Hepatocyte (in vitro differentiated cells): ENCODE results near the gene ELFN1. TPM values are rescaled to one million over a fixed set of nuclear protein-coding genes. Genes with fewer than 3 reads are reported as not detected.

ENCODE experiments used
- DNase-seq: peaks from one replicate; pipeline ENCODE4 v3.0.0-alpha.2; 2016; ENCODE audit warnings: low spot score
- H2AFZ ChIP-seq: fragments of 200-600 bp; sonication (generic); 2 replicates; pipeline ENCODE4 v1.6.0; 2016; ENCODE audit warnings: antibody characterized with exemption, mild to moderate bottlenecking
- H3K27ac ChIP-seq: fragments of 200-600 bp; sonication (generic); 2 replicates; pipeline ENCODE4 v1.5.1; 2016; ENCODE audit warnings: mild to moderate bottlenecking
- H3K27me3 ChIP-seq: fragments of 200-600 bp; sonication (generic); 2 replicates; pipeline ENCODE4 v1.6.1; 2016
- H3K36me3 ChIP-seq: fragments of 200-600 bp; sonication (generic); replicated peaks from 2 replicates; pipeline ENCODE4 v1.5.1; 2016; ENCODE audit warnings: low read depth; ENCODE audit not compliant: insufficient read depth
- H3K4me1 ChIP-seq: fragments of 200-600 bp; sonication (generic); 2 replicates; pipeline ENCODE4 v1.5.1; 2016; ENCODE audit warnings: mild to moderate bottlenecking, moderate library complexity; ENCODE audit not compliant: insufficient read depth
- H3K4me2 ChIP-seq: fragments of 200-600 bp; sonication (generic); 2 replicates; pipeline ENCODE4 v1.6.0; 2016
- H3K4me3 ChIP-seq: fragments of 200-600 bp; sonication (generic); 2 replicates; pipeline ENCODE4 v1.5.1; 2016; ENCODE audit warnings: mild to moderate bottlenecking
- H3K79me2 ChIP-seq: fragments of 200-600 bp; sonication (generic); 2 replicates; pipeline ENCODE4 v1.6.0; 2017; ENCODE audit warnings: mild to moderate bottlenecking
- H3K9me2 ChIP-seq: fragments of 200-600 bp; sonication (generic); replicated peaks from 2 replicates; pipeline ENCODE4 v1.6.0; 2017; ENCODE audit warnings: mild to moderate bottlenecking; ENCODE audit not compliant: insufficient read depth
- H3K9me3 ChIP-seq: fragments of 200-600 bp; sonication (generic); 2 replicates; pipeline ENCODE4 v1.5.1; 2016; ENCODE audit warnings: low read depth, mild to moderate bottlenecking
- H4K20me1 ChIP-seq: fragments of 200-600 bp; sonication (generic); 2 replicates; pipeline ENCODE4 v1.6.0; 2016; ENCODE audit warnings: mild to moderate bottlenecking; ENCODE audit not compliant: insufficient read depth, poor library complexity, severe bottlenecking
- CTCF ChIP-seq: fragments of 200-600 bp; sonication (generic); IDR thresholded peaks from 2 replicates; pipeline ENCODE4 v1.5.1; 2016; ENCODE audit warnings: antibody characterized with exemption, mild to moderate bottlenecking; ENCODE audit not compliant: poor library complexity
- EZH2 ChIP-seq: fragments of 200-600 bp; sonication (generic); IDR thresholded peaks from 2 replicates; pipeline ENCODE4 v1.6.1; 2016; ENCODE audit warnings: antibody characterized with exemption, mild to moderate bottlenecking, borderline replicate concordance
- EZH2phosphoT487 ChIP-seq: fragments of 200-600 bp; sonication (generic); IDR thresholded peaks from one replicate; pipeline ENCODE4 v1.6.1; 2018; ENCODE audit warnings: antibody characterized with exemption, mild to moderate bottlenecking, low read depth, moderate library complexity; ENCODE audit not compliant: unreplicated experiment, severe bottlenecking
- WGBS: methylation state at CpG from one replicate; pipeline ENCODE4 v1.1.6; 2016; ENCODE audit warnings: low lambda C conversion rate; ENCODE audit errors: missing lambda C conversion rate; 5-methylcytosine and 5-hydroxymethylcytosine counted together
- polyA plus RNA-seq: library from polyadenylated mRNA; unstranded; fragments of >200 nt; fragmentation: Nextera tagmentation; extraction: Ambion mirVana; gene quantifications from 2 replicates; pipeline ENCODE4 v1.2.1, GENCODE V29; 2016
- total RNA-seq: library from RNA; depleted of rRNA; stranded (reverse); fragments of >200 nt; gene quantifications from 2 replicates; pipeline ENCODE4 v1.2.3, GENCODE V29; 2014

The ELFN1 gene
- total and polyA plus RNA-seq, 2 experiments from 2014 or later, result 3.6 to 5.5 TPM

DNA sequence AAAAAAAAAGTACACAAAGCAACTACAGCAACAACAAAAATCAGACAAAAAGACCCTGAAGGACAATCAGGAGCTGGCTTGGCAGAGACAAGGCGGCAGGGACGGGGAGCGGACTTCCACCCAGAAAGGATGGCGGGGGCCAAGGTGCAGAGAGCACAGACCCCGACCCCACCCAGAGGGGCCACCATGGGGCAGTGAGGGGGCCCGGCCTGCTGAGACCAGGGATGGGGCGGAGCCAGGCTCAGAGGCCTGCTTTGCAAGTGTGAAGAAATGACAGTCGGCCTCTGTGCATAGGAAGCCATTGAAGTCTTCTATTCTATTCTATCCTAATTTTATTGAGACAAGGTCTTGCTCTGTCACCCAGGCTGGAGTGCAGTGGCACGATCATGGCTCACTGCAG is 82.0 kb downstream of the ELFN1 start:
- Histone ChIP-seq H3K36me3 (no peaks in the 10 kb centered on the region), H3K27ac (no peak overlapping the region), H3K9me2 (no peaks in the 10 kb centered on the region), H4K20me1 (no peaks in the 10 kb centered on the region), H3K4me2 (no peak overlapping the region), H3K4me1 (no peaks in the 10 kb centered on the region), H2AFZ (no peak overlapping the region), H3K4me3 (no peak overlapping the region), H3K27me3 (peaks cover 5% of the 10 kb centered on the region), H3K9me3 (no peaks in the 10 kb centered on the region), H3K79me2 (no peaks in the 10 kb centered on the region)
- 91% methylated on average over 9 of the region's 9 CpGs for WGBS
- TF ChIP-seq EZH2phosphoT487 (no peak), EZH2 (no peak), CTCF (no peak)
- no peak for DNase-seq

- TF ChIP-seq EZH2, result no peak
- TF ChIP-seq CTCF, result no peak
- no peak for TF ChIP-seq EZH2phosphoT487
- Histone ChIP-seq H3K79me2 (no peaks in the 10 kb centered on the region), H4K20me1 (no peaks in the 10 kb centered on the region), H3K9me3 (no peaks in the 10 kb centered on the region), H3K27me3 (peaks cover 5% of the 10 kb centered on the region), H3K9me2 (no peaks in the 10 kb centered on the region), H2AFZ (no peak overlapping the region), H3K4me3 (no peak overlapping the region), H3K36me3 (no peaks in the 10 kb centered on the region), H3K4me1 (no peaks in the 10 kb centered on the region), H3K4me2 (no peak overlapping the region), H3K27ac (no peak overlapping the region)
- 84% methylated on average over 21 of the region's 21 CpGs for WGBS
- DNase-seq, result no peak
Measured at GRCh38 chr7:1752771-1753563, 82.9 kb downstream of the ELFN1 start.

DNA sequence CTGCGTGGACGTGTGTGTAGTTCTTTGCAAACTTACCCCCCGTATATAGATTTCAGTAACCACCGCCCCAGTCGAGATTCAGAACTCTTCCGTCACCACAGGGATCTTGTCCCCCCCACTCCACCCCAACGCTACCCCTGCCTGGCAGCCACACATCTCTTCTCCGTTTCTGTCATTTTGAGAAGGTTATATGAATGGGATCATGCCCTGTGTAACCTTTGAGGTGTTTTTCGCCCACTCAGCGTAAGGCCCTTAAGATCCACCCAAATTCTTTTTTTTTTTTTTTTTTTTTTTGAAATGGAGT is 83.4 kb downstream of the ELFN1 start:
- H3K4me1 ChIP-seq, result no peaks in the 10 kb centered on the region
- no peak for TF ChIP-seq EZH2
- no peak for TF ChIP-seq CTCF
- no peak for TF ChIP-seq EZH2phosphoT487
- H4K20me1 ChIP-seq, result no peaks in the 10 kb centered on the region
- H3K9me2 ChIP-seq, result no peaks in the 10 kb centered on the region
- 96% methylated on average over 10 of the region's 10 CpGs for WGBS
- no peak overlapping the region for H3K27ac ChIP-seq
- H3K4me2 ChIP-seq, result no peak overlapping the region
- H3K9me3 ChIP-seq, result no peaks in the 10 kb centered on the region
- H3K79me2 ChIP-seq, result no peaks in the 10 kb centered on the region
- H2AFZ ChIP-seq, result no peak overlapping the region
- no peak overlapping the region for H3K4me3 ChIP-seq
- no peak for DNase-seq
- no peaks in the 10 kb centered on the region for H3K36me3 ChIP-seq
- peaks cover 5% of the 10 kb centered on the region for H3K27me3 ChIP-seq
